D341Med (cell line): ENCODE data around the gene MYL9.
A peak's percentile ranks its signal among the peaks of the same experiment; 100 is the strongest.
"Not testable (repeated sequence)": the region's sequence is repeated elsewhere in the genome, so short reads cannot be mapped to it uniquely, and the experiment has no call there.

ENCODE experiments used
- DNase-seq: peaks from one replicate; pipeline ENCODE4 v3.0.0; 2012; ENCODE audit warnings: low spot score

MYL9 gene

DNA sequence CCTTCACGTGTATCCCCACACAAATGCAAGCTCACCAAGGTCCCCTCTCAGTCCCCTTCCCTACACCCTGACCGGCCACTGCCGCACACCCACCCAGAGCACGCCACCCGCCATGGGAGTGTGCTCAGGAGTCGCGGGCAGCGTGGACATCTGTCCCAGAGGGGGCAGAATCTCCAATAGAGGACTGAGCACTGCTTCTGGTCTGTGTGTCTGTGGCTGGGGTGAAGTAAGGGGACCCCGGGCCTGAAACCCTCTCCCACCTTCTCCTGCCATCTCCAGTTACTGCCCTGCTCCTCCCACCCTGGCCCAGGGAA is 8.3 kb downstream of the MYL9 start:
- no peak for DNase-seq

DNA sequence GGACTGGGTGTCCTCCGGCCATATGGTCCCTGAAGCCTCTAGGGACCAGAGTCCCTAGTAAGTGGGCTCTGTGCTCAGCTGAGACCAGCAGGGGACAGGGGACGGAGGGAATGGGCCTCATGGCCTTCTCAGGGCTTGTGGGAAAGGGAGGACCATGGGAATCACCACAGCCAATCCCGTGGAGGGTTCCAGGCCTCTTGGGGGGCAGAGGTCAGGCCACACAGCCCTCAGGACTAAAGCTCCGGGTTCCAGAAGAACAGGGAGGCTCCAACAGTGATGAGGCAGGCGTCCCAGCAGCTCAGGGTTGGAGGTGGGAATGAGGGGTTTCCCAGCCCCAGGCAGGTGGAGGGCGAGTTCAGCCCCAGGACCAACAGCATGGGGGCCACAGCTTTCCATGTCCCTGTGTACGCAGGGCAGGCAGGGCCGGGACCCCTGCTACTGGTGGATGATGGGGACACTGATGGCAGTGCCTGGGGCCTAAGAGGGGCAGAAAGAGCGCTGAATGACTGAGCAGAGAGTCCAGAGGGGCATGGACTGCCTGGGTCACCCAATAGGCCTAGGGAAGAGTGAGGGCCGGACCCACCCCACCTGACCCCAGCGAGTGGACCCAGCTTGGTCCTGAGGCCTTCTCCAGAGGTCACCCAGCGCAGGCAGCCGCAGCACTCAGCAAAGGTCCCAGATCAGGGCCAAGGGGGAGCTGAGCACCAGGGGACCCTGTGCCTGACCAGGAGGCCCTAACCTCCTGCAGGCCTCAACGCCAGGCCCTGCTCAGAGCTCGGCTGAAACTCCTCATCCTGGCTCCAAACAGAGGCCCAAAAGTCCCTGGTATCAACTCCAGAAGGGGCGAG is 8.8 kb downstream of the MYL9 start:
- DNase-seq: peak; percentile 24

DNA sequence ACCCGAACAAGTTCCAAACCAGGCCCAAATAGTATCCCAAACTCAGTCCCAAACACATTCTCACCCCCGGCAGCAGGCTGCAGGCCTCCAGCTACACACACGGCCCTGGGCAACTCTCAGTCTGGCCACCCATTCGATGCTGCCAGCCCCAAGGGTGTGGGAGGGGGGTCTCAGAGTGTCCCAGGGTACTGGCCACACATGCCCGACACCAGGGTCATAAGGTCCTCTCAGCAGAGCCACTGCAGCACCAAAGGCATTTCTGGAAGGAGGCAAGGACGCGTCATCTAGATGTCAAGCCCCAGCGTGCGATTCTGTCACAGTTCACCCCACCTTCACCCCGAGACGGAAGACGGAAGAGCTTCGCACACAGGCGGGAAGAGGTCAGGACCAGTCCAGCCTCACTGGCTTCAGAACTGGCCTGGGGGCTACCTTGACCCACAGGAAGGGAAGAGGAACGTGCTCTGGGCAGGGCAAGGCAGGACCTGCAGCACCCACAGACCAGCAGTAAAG is 9.5 kb downstream of the MYL9 start:
- DNase-seq: peak; percentile 16

DNA sequence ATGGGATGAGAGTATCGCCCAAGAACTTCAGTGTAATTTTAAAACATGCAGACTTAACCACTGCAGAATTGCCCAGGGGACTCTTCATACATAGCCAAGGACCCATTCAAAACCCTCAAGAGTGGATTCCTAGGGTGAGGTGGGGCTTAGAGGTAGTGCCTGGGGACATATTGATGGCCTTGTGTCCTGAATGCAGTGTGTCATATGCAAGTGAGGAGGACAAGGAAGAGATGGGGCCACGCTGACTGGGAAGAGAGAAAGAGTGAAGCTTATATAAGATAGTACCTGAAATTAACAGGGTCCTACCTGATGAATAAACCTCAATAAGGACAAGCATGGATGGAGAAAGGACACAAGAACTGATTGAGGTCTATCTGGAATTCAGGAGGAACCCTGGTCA is 13.9 kb downstream of the MYL9 start:
- no peak for DNase-seq

- DNase-seq: no peak
These were observed 21.4 kb downstream of the MYL9 start for GRCh38 chr20:36562724-36563123.

- DNase-seq: no peak
These were observed 22.1 kb downstream of the MYL9 start for GRCh38 chr20:36563374-36563773.

- DNase-seq: not testable (repeated sequence)
These were observed 22.9 kb downstream of the MYL9 start for GRCh38 chr20:36564078-36564725.

DNA sequence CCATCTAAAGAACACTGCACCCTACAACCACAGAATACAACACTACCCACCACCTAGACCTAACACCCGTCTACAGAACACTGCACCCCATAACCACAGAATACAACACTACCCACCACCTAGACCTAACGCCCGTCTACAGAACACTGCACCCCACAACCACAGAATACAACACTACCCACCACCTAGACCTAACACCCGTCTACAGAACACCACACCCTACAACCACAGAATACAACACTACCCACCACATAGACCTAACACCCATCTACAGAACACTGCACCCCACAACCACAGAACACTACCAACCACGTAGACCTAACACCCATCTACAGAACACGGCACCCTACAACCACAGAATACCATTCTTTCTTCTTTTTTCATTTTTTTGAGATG is 23.4 kb downstream of the MYL9 start:
- DNase-seq: not testable (repeated sequence)

- DNase-seq: no peak
These were observed 24.2 kb downstream of the MYL9 start for GRCh38 chr20:36565520-36565919.

DNA sequence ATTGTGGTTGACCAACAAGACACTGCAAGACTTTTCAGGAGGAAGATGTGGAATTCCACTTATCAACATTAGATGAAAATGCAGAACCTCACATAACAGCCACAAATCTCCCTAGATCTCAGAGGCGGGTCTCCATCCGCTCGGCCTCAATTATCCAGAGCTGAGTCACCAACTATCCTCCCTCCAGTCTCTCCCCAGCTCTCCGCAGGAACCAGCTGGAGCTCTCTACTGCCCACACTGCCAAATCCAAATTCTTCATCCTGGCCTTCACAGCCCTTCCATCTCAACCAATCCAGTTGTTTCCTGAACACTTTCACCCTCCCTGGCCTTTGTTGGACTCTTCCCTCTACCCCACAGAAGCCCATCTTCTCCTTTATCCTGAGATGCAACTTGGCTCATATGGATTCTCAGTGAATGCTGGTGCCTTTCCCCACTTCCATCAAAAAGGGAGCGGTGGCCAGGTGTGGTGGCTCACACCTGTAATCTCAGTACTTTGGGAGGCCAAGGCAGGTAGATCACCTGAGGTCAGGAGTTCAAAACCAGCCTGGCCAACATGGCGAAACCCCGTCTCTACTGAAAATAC is 28.6 kb downstream of the MYL9 start:
- no peak for DNase-seq

DNA sequence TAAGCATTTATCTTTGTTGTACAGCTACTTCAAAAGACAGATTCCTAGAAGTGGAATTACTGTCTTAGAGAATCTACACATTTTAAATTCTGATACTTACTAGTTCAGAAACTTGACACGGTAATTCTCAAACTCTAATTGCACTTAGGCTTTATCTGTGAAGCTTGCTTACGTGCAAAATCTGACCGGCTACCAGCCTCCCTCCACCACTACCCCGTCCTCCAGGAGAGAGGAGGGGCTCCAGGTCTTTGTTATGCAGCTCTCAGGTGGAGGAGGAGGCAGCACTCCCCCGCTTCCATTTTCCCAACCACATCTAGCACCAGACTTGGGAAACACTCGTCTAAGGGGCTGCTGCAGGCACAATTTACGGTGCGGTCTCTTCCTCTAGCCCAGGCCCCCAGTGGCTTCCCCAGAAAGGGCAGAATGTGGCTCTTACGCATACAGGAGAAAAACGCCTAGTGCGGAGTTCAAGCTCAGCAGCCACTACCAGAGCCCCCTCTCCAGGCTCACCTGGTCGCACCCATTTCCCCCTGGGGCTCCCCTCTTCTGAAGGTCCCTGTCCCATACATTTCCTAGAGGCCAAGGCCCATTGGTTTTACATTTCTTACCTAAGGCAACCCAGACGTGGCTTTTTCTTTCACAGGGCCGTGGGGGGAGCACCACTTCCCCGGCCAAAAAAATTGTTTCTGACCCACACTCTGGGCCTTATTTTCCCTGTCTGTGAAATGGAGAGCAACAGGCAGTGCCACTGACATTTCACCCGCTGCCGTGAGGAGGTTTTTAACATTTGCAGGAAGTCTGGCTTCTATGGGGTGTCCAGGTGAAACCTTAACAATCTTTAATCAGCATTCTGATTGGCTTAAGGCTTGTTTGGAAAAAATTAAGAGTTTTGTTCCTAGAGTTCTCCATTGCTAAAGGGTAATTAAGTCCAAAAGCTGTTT is 30.5 kb downstream of the MYL9 start:
- DNase-seq: no peak

GRCh38 chr20:36572701-36573102 is 31.4 kb downstream of the MYL9 start:
- no peak for DNase-seq

GRCh38 chr20:36573103-36573797 is 31.9 kb downstream of the MYL9 start, which contains the start of gene TGIF2:
Gene TGIF2, plus strand, starts transcription at chr20:36573597. Its CDS starts 5,178 bp downstream, at chr20:36578775.
- DNase-seq: peak; percentile 98

DNA sequence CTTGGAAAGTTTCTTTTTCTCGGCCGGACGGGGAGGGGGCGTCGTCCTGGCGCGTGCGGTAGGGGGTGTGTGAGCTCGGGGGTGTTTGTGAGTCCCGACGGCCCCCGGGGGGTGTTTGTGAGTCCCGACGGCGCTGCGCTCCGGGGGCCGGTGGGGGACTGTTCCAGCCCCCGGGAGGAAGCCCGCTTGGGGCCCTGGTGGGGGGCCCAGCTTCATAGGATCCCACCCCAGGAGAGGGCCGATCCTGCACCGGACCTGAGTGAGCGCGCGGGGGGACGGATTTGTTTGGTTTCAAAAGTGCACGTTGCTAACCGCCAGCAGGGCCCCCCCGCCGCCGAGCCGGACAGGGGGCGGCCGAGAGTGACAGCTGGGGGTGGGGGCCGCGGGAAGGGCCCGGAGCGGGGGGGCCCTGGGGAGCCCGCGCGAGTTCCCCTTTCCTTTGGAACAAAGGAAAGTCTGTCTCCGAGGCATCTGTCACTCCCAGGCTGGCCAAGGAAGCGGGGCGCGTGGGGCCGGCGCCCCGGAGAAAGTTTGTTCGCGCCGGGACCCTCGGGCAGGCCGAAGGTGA is 32.6 kb downstream of the MYL9 start:
- no peak for DNase-seq

DNA sequence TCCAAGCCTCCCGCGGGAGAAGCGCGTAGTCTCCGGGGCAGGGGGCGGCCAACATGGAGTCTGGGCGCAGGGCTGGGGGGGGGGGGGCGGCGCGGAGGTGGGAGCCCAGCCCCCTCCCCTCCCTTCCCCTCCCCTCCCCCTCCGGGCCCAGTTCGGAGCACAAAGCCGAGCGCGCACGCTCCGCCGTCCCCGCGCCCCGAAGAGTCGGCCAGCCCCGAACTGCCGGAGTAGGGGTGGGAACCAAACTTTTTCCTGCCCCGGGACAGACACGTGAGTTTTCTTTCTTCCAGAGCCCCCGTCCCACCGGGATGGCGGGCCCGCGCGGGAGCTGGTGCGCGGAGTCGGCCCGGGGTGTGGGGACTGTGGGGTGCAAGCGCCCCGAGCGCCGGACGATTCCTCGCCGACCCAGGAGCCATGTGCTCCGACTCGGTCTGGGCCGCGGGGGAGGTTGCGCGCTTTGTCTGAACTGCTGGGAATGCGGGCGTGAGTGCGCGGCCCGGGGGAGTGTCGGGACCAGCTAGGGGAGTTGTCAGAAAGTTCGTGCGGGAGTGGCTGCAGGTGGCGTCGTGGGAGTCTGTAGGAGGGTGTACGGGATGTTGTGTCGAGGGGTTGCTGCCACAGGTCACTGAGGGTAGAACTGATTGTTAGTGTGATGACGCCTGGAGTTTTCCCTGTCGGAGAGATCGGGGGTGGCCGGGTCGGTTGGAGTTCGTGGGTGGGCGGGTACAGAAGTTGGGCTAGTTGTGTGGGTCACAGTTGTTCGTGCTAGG is 33.2 kb downstream of the MYL9 start:
- peak; percentile 73 for DNase-seq

GRCh38 chr20:36576081-36576445 is 34.7 kb downstream of the MYL9 start:
- DNase-seq: no peak

GRCh38 chr20:36578356-36579041 is 37.2 kb downstream of the MYL9 start:
- DNase-seq: no peak

GRCh38 chr20:36579996-36580545 is 38.8 kb downstream of the MYL9 start:
- no peak for DNase-seq

- no peak for DNase-seq
These were observed 41.0 kb downstream of the MYL9 start for GRCh38 chr20:36582322-36582721.
